Nephron progenitor cell (in vitro differentiated cells): ENCODE data around the gene NEURL1.
"Not testable (repeated sequence)": the region's sequence is repeated elsewhere in the genome, so short reads cannot be mapped to it uniquely, and the experiment has no call there.

Source experiments
- DNase-seq: peaks from one replicate; pipeline ENCODE4 v3.0.0; 2021
- H3K27ac Mint-ChIP-seq: 2 replicates; pipeline ENCODE4 v1.8.0; 2021; ENCODE audit warnings: mild to moderate bottlenecking, moderate library complexity, mixed read lengths
- H3K27me3 Mint-ChIP-seq: 2 replicates; pipeline ENCODE4 v1.8.0; 2021; ENCODE audit warnings: mild to moderate bottlenecking, low read depth, mixed read lengths; ENCODE audit not compliant: poor library complexity
- H3K36me3 Mint-ChIP-seq: 2 replicates; pipeline ENCODE4 v1.8.0; 2021; ENCODE audit warnings: low read depth, mixed read lengths
- H3K4me1 Mint-ChIP-seq: 2 replicates; pipeline ENCODE4 v1.8.0; 2021; ENCODE audit warnings: mixed read lengths
- H3K4me3 Mint-ChIP-seq: 2 replicates; pipeline ENCODE4 v1.8.0; 2021; ENCODE audit warnings: mild to moderate bottlenecking, moderate library complexity, mixed read lengths
- H3K9me3 Mint-ChIP-seq: 2 replicates; pipeline ENCODE4 v1.8.0; 2021; ENCODE audit warnings: mild to moderate bottlenecking, moderate library complexity, mixed read lengths
- CTCF ChIP-seq: fragments of 200-600 bp; sonication (generic); IDR thresholded peaks from 2 replicates; pipeline ENCODE4 v1.5.0; 2021; ENCODE audit warnings: antibody characterized with exemption

NEURL1 gene

GRCh38 chr10:103525901-103526300, 32.4 kb downstream of the NEURL1 start:
- H3K27ac Mint-ChIP-seq: peak overlapping the region; percentile 16
- H3K27me3 Mint-ChIP-seq: peaks cover 18% of the 10 kb centered on the region
- H3K9me3 Mint-ChIP-seq: peaks cover 48% of the 10 kb centered on the region
- no peak overlapping the region for H3K4me3 Mint-ChIP-seq
- no peaks in the 10 kb centered on the region for H3K4me1 Mint-ChIP-seq
- DNase-seq: no peak
- TF ChIP-seq CTCF: no peak
- no peaks in the 10 kb centered on the region for H3K36me3 Mint-ChIP-seq

- H3K36me3 Mint-ChIP-seq, H3K4me1 Mint-ChIP-seq, DNase-seq, H3K4me3 Mint-ChIP-seq, H3K27ac Mint-ChIP-seq: not testable (repeated sequence)
- H3K9me3 Mint-ChIP-seq: peaks cover 54% of the 10 kb centered on the region
- peaks cover 18% of the 10 kb centered on the region for H3K27me3 Mint-ChIP-seq
These were observed 34.0 kb downstream of the NEURL1 start for GRCh38 chr10:103527476-103527875.

GRCh38 chr10:103528549-103528948, 35.0 kb downstream of the NEURL1 start:
- Mint-ChIP-seq H3K27me3 (peaks cover 23% of the 10 kb centered on the region), H3K4me1 (no peaks in the 10 kb centered on the region), H3K27ac (no peak overlapping the region), H3K36me3 (no peaks in the 10 kb centered on the region), H3K9me3 (peaks cover 62% of the 10 kb centered on the region), H3K4me3 (no peak overlapping the region)
- DNase-seq: no peak
- TF ChIP-seq CTCF: no peak

- no peak for DNase-seq
- no peak overlapping the region for H3K27ac Mint-ChIP-seq
These were observed 36.0 kb downstream of the NEURL1 start for GRCh38 chr10:103529539-103529938.

GRCh38 chr10:103533827-103534226, 40.3 kb downstream of the NEURL1 start:
- peaks cover 57% of the 10 kb centered on the region for H3K9me3 Mint-ChIP-seq
- TF ChIP-seq CTCF: no peak
- no peak for DNase-seq
- H3K27ac Mint-ChIP-seq: no peak overlapping the region
- H3K4me3 Mint-ChIP-seq: no peak overlapping the region
- H3K36me3 Mint-ChIP-seq: peaks cover 7% of the 10 kb centered on the region
- no peaks in the 10 kb centered on the region for H3K4me1 Mint-ChIP-seq
- peaks cover 23% of the 10 kb centered on the region for H3K27me3 Mint-ChIP-seq

More at GRCh38 chr10:103529539-103529938, 36.0 kb downstream of the NEURL1 start:
- Mint-ChIP-seq H3K36me3 (peaks cover 7% of the 10 kb centered on the region), H3K4me3 (no peak overlapping the region), H3K27me3 (peaks cover 25% of the 10 kb centered on the region), H3K9me3 (peaks cover 71% of the 10 kb centered on the region), H3K4me1 (no peaks in the 10 kb centered on the region)
- no peak for TF ChIP-seq CTCF

GRCh38 chr10:103534621-103535498, 41.4 kb downstream of the NEURL1 start:
- Mint-ChIP-seq H3K9me3 (peaks cover 46% of the 10 kb centered on the region), H3K4me1 (peaks cover 4% of the 10 kb centered on the region), H3K27me3 (peaks cover 23% of the 10 kb centered on the region), H3K27ac (no peak overlapping the region), H3K4me3 (no peak overlapping the region), H3K36me3 (peaks cover 7% of the 10 kb centered on the region)
- TF ChIP-seq CTCF: no peak
- DNase-seq: no peak
